ENCODE results near the gene FHOD3. TPM values are rescaled to one million over a fixed set of nuclear protein-coding genes. Genes with fewer than 3 reads are reported as not detected.

Gene FHOD3
- total and polyA plus RNA-seq, 2 of the 8 experiments (the other 6 are each of a cell fraction or from before 2014, with no cell fraction given) = 9.7 to 10.5 TPM

GRCh38 chr18:36756242-36756641 is 458.7 kb downstream of the FHOD3 start:
- Histone ChIP-seq H4K5ac (ENCODE audit: insufficient read length, low read depth, low read length) (no peak overlapping the region), H2BK20ac (ENCODE audit: low read length) (no peak overlapping the region), H2AK5ac (ENCODE audit: low read depth, low read length) (no peak overlapping the region), H3K9me3 (ENCODE audit: insufficient read depth in 2 of 2, low read depth in 1 of 2, low read length in 1 of 2) (no peaks in the 10 kb centered on the region; a peak in 1 of 4 replicates), H3K4me2 (ENCODE audit: insufficient read depth in 1 of 2, low read depth in 2 of 2, low read length in 2 of 2) (no peak overlapping the region), H4K91ac (replicated peaks; ENCODE audit: insufficient read length, low read length) (no peak overlapping the region), H3K23me2 (ENCODE audit: low read depth, low read length) (no peaks in the 10 kb centered on the region), H2AFZ (ENCODE audit: low read length) (no peak overlapping the region), H2BK15ac (ENCODE audit: low read length) (no peak overlapping the region), H4K20me1 (replicated peaks in 1 of 2; ENCODE audit: control insufficient read depth in 1 of 2, insufficient read depth in 2 of 2, low read length in 2 of 2) (no peaks in the 10 kb centered on the region), H3K4me3 (ENCODE audit: extremely low read depth in 1 of 4, insufficient read depth in 2 of 4, low read depth in 3 of 4, low read length in 4 of 4) (no peak overlapping the region), H3K4me1 (replicated peaks in 1 of 4; ENCODE audit: control insufficient read depth in 3 of 4, insufficient read depth in 4 of 4, low read length in 3 of 4) (peaks cover 0 to 3% (median under 1%) of the 10 kb centered on the region in 4 experiments; a peak in 1 of 7 replicates), H3K27me3 (replicated peaks in 1 of 4; ENCODE audit: control insufficient read depth in 3 of 4, extremely low read depth in 1 of 4, insufficient read depth in 3 of 4, low read length in 3 of 4) (no peaks in the 10 kb centered on the region), H3K36me3 (ENCODE audit: control insufficient read depth in 2 of 4, insufficient read depth in 4 of 4, low read length in 3 of 4) (no peaks in the 10 kb centered on the region), H3K23ac (ENCODE audit: insufficient read length) (no peak overlapping the region), H2BK120ac (replicated peaks; ENCODE audit: low read depth, low read length) (no peak overlapping the region), H3K79me2 (ENCODE audit: control insufficient read depth in 1 of 2, insufficient read depth in 2 of 2, low read length in 2 of 2) (no peaks in the 10 kb centered on the region), H3K14ac (ENCODE audit: insufficient read length) (no peak overlapping the region), H4K8ac (ENCODE audit: extremely low read depth, insufficient read depth, low read length) (no peak overlapping the region), H3K4ac (replicated peaks; ENCODE audit: insufficient read length, low read depth, low read length) (no peak overlapping the region), H3K56ac (replicated peaks; ENCODE audit: insufficient read length, low read depth, low read length) (no peak overlapping the region), H3K27ac (ENCODE audit: low read depth, low read length) (no peak overlapping the region), H3K79me1 (ENCODE audit: low read depth, low read length) (no peaks in the 10 kb centered on the region), H3K18ac (ENCODE audit: extremely low read depth, low read length) (no peak overlapping the region), H2BK5ac (ENCODE audit: low read depth, low read length) (no peak overlapping the region), H2BK12ac (ENCODE audit: low read depth, low read length) (no peak overlapping the region), H3K9ac (replicated peaks in 1 of 4; ENCODE audit: extremely low read depth in 1 of 4, low read depth in 3 of 4, low read length in 3 of 4) (no peak overlapping the region)
- POLR2A ChIA-PET (ENCODE audit: partially characterized antibody) = no interaction called here
- CTCF ChIA-PET (ENCODE audit: partially characterized antibody) = interaction anchor here (0.6 to 3.5 kb wide), 10 partner anchors 13 to 324 kb away, joined by 3 to 39 read pairs (median 4); no protein-coding TSS in a partner anchor
- no peak for DNase-seq (ENCODE audit: low read depth in 1 of 2, low spot score in 2 of 2)
- 88% methylated on average over 4 of the region's 4 CpGs; no CpG with 5 or more reads in 1 of the 2 experiments for WGBS, 2 experiments (ENCODE audit: extremely low coverage in 1 of 2, insufficient coverage in 1 of 2, insufficient read length in 1 of 2, insufficient replicate concordance in 2 of 2, low coverage in 1 of 2, low lambda C conversion rate in 2 of 2, missing lambda C conversion rate in 1 of 2)
- FAIRE-seq = no peak
- TF ChIP-seq GTF2F1 (IDR thresholded peaks at IDR 0.05; ENCODE audit: borderline replicate concordance, low read depth, low read length) (no peak), RXRA (IDR thresholded peaks at IDR 0.05; ENCODE audit: insufficient read depth, low read depth, low read length) (no peak), RNF2 (IDR thresholded peaks at IDR 0.05; ENCODE audit: borderline replicate concordance, low read depth, low read length, missing control alignments, poor library complexity, severe bottlenecking) (no peak), FOSL1 (IDR thresholded peaks at IDR 0.05; ENCODE audit: insufficient read depth, low read depth, low read length) (no peak), ATF2 (IDR thresholded peaks at IDR 0.05; ENCODE audit: low read length) (no peak), NRF1 (IDR thresholded peaks at IDR 0.05; ENCODE audit: low read depth, low read length) (no peak), EGR1 (IDR thresholded peaks at IDR 0.05; ENCODE audit: borderline replicate concordance, low read depth, low read length) (no peak), CEBPB (IDR thresholded peaks at IDR 0.05; ENCODE audit: low read depth, low read length) (no peak), SAP30 (IDR thresholded peaks at IDR 0.05; ENCODE audit: insufficient read depth, insufficient replicate concordance, low read length) (no peak), EZH2 (IDR thresholded peaks at IDR 0.05; ENCODE audit: low read depth, low read length, severe bottlenecking) (no peak), ZNF274 (IDR thresholded peaks at IDR 0.05; ENCODE audit: borderline replicate concordance, extremely low read depth, low read length) (no peak), SRF (IDR thresholded peaks at IDR 0.05; ENCODE audit: low read depth, low read length) (no peak)
